DMS79 (cell line): Measurements from ENCODE around the gene ETS1.
A peak's percentile ranks its signal among the peaks of the same experiment; 100 is the strongest.

Source experiments
- DNase-seq: peaks from one replicate; lab custom pipeline; 2025; lab: John Stamatoyannopoulos, UW

The ETS1 gene

GRCh38 chr11:128500493-128500892, 86.9 kb downstream of the ETS1 start:
- DNase-seq: no peak

GRCh38 chr11:128499613-128500253, 87.6 kb downstream of the ETS1 start:
- no peak for DNase-seq

- peak; percentile 33 for DNase-seq
Measured at GRCh38 chr11:128498721-128499245, 88.6 kb downstream of the ETS1 start.

GRCh38 chr11:128497776-128498095, 89.6 kb downstream of the ETS1 start:
- no peak for DNase-seq

- DNase-seq: no peak
Measured at GRCh38 chr11:128497061-128497775, 90.1 kb downstream of the ETS1 start.

- DNase-seq: no peak
Measured at GRCh38 chr11:128496692-128497060, 90.7 kb downstream of the ETS1 start.

- DNase-seq: no peak
Measured at GRCh38 chr11:128496249-128496648, 91.1 kb downstream of the ETS1 start.

GRCh38 chr11:128494418-128495332, 92.7 kb downstream of the ETS1 start:
- no peak for DNase-seq

- DNase-seq: no peak
Measured at GRCh38 chr11:128493570-128493965, 93.8 kb downstream of the ETS1 start.

GRCh38 chr11:128492903-128493569, 94.3 kb downstream of the ETS1 start:
- no peak for DNase-seq

GRCh38 chr11:128492461-128492860, 94.9 kb downstream of the ETS1 start:
- DNase-seq: no peak

- DNase-seq: no peak
Measured at GRCh38 chr11:128491195-128491936, 96.0 kb downstream of the ETS1 start.

GRCh38 chr11:128490092-128490491, 97.3 kb downstream of the ETS1 start:
- no peak for DNase-seq

- no peak for DNase-seq
Measured at GRCh38 chr11:128488471-128488870, 98.9 kb downstream of the ETS1 start.

- no peak for DNase-seq
Measured at GRCh38 chr11:128487978-128488377, 99.4 kb downstream of the ETS1 start.

- no peak for DNase-seq
Measured at GRCh38 chr11:128484172-128484571, 103.2 kb downstream of the ETS1 start.

- no peak for DNase-seq
Measured at GRCh38 chr11:128483211-128483788, 104.1 kb downstream of the ETS1 start.

- DNase-seq: no peak
Measured at GRCh38 chr11:128482512-128483191, 104.7 kb downstream of the ETS1 start.

GRCh38 chr11:128482092-128482491, 105.3 kb downstream of the ETS1 start:
- no peak for DNase-seq

GRCh38 chr11:128481135-128481534, 106.2 kb downstream of the ETS1 start:
- DNase-seq: no peak
